Muscle of back (tissue), 11 donors: ENCODE measurements around the gene OLIG3. TPM values are rescaled to one million over a fixed set of nuclear protein-coding genes. Genes with fewer than 3 reads are reported as not detected.

Source experiments
- DNase-seq, 3 donors: peaks; one replicate each; pipeline versions ENCODE4 v3.0.0 to v3.0.0-alpha.2; 2013
- polyA plus RNA-seq, 10 donors: library from polyadenylated mRNA; unstranded; fragments of 120-200 nt; gene quantifications; one replicate each; pipeline ENCODE4 v1.2.1, GENCODE V29; 2013; ENCODE audit not compliant: insufficient read length in 10 of 10

The OLIG3 gene
- polyA plus RNA-seq, 10 donors: not detected

GRCh38 chr6:137496368-137496767 is 2.2 kb upstream of the OLIG3 start:
- DNase-seq: peak in 1 of 3 donors; percentile 30

- DNase-seq: peak in 1 of 3 donors; percentile 59
Measured at GRCh38 chr6:137495703-137496336, 1.6 kb upstream of the OLIG3 start.

- peak in 1 of 3 donors; percentile 71 for DNase-seq
Measured at GRCh38 chr6:137494988-137495702, 951 bp upstream of the OLIG3 start.

GRCh38 chr6:137493218-137494038 is 766 bp downstream of the OLIG3 start:
- DNase-seq: peak in 1 of 3 donors; percentile 49

GRCh38 chr6:137492289-137493217 is 1.6 kb downstream of the OLIG3 start:
- DNase-seq: peak in 1 of 3 donors; percentile 20

GRCh38 chr6:137491478-137491877 is 2.7 kb downstream of the OLIG3 start:
- DNase-seq: no peak

GRCh38 chr6:137490961-137491360 is 3.2 kb downstream of the OLIG3 start:
- DNase-seq: no peak

- DNase-seq: no peak
Measured at GRCh38 chr6:137490006-137490905, 3.9 kb downstream of the OLIG3 start.

- peak in 1 of 3 donors; percentile 27 for DNase-seq
Measured at GRCh38 chr6:137489046-137490005, 4.9 kb downstream of the OLIG3 start.

- peak in 1 of 3 donors; percentile 17 for DNase-seq
Measured at GRCh38 chr6:137488150-137489045, 5.8 kb downstream of the OLIG3 start.

GRCh38 chr6:137487869-137488149 is 6.4 kb downstream of the OLIG3 start:
- DNase-seq: no peak

- DNase-seq: peak in 1 of 3 donors; percentile 7
Measured at GRCh38 chr6:137487181-137487868, 6.9 kb downstream of the OLIG3 start.

- no peak for DNase-seq
Measured at GRCh38 chr6:137486416-137486815, 7.8 kb downstream of the OLIG3 start.

GRCh38 chr6:137480431-137480830 is 13.8 kb downstream of the OLIG3 start:
- DNase-seq: no peak

GRCh38 chr6:137475103-137475502 is 19.1 kb downstream of the OLIG3 start:
- no peak for DNase-seq

GRCh38 chr6:137473598-137473997 is 20.6 kb downstream of the OLIG3 start:
- no peak for DNase-seq

- DNase-seq: no peak
Measured at GRCh38 chr6:137472641-137473137, 21.5 kb downstream of the OLIG3 start.
